ENCODE data around the gene STARD3NL.
"Not testable (repeated sequence)": the region's sequence is repeated elsewhere in the genome, so short reads cannot be mapped to it uniquely, and the experiment has no call there.

DNA sequence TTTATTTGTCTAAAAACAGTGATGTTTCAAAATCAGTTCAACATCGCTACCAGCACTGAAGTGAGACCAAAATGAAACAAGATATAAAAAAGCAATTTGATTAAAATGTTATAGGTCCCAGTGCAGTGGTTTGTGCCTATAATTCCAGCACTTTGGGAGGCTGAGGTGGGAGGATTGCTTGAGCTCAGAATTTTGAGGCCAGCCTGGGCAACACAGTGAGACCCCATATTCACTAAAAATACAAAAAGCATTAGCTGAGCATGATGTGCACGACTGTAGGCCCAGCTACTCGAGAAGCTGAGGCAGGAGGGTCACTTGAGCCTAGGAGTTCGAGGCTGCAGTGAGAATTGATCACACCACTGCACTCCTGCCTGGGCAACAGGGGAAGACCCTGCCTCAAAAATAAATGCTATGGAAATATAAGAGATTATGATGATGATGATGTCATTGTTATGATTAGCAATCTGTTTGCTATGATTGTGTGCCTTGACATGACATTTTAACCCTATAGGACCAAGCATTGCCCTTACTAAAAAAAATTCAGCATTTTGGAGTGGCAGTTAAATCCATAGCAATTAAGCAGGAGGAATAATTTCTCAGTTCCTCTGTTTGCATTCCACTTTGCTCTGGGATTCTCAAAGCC lies 91.8 kb downstream of the STARD3NL start:
- not testable (repeated sequence) for TF ChIP-seq POLR2A (IDR thresholded peaks at IDR 0.05; ENCODE audit: low read length); GATA1 (IDR thresholded peaks at IDR 0.05; ENCODE audit: low read depth, low read length)

Measured in erythroblast (primary cell).